GM20000 (cell line): ENCODE data around the gene TMEM165.

Experiments used
- DNase-seq: peaks from one replicate; pipeline ENCODE4 v3.0.0; 2012; ENCODE audit warnings: low spot score
- CTCF ChIP-seq: IDR thresholded peaks from 2 replicates; pipeline ENCODE4 v1.5.1; 2012; ENCODE audit warnings: mild to moderate bottlenecking, control low read depth; ENCODE audit errors: extremely low read depth, missing control alignments

Gene TMEM165

GRCh38 chr4:55397520-55398321 lies 2.0 kb downstream of the TMEM165 start:
- no peak for TF ChIP-seq CTCF
- no peak for DNase-seq

DNA sequence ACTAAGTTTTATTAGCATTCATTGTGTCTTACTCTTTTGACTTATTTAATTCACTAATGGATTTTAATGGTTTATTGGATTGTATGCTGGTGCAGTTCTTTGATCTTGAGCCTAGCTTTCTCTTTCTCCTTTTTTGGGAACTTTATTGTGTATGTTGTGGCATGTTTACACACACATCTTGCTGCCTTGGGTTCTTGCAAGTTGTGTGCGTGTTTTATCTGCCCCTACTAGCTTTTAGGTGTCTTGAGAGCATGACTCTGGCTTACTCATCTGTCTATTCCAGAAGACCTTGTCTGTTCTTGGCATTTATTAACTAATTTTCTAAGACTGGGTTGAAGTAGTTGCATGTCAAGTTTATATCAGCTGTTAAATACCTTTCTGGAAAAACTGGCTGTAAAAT lies 2.7 kb downstream of the TMEM165 start:
- no peak for TF ChIP-seq CTCF
- DNase-seq: no peak

- no peak for DNase-seq
- TF ChIP-seq CTCF: no peak
Observed at GRCh38 chr4:55398966-55399365, 3.2 kb downstream of the TMEM165 start.

GRCh38 chr4:55399581-55399980 lies 3.8 kb downstream of the TMEM165 start:
- DNase-seq: no peak
- TF ChIP-seq CTCF: no peak

GRCh38 chr4:55405073-55405472 lies 9.3 kb downstream of the TMEM165 start:
- no peak for TF ChIP-seq CTCF
- DNase-seq: no peak

DNA sequence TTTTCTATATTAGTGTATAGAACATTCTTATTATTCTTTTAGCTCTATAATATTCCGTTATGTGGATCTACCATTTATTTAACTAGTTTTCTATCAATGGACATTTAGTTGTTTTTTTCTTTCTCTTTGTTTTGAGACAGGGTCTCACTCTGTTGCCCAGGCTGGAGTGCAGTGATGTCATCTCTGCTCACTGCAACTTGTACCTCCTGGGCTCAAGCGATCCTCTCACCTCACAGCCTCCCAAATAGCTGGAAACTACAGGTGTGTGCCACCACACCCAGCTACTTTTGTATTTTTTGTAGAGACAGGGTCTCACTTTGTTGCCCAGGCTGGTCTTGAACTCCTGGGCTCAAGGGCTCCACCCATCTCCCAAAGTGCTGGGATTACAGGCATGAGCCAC lies 10.8 kb downstream of the TMEM165 start:
- TF ChIP-seq CTCF: no peak
- DNase-seq: no peak

DNA sequence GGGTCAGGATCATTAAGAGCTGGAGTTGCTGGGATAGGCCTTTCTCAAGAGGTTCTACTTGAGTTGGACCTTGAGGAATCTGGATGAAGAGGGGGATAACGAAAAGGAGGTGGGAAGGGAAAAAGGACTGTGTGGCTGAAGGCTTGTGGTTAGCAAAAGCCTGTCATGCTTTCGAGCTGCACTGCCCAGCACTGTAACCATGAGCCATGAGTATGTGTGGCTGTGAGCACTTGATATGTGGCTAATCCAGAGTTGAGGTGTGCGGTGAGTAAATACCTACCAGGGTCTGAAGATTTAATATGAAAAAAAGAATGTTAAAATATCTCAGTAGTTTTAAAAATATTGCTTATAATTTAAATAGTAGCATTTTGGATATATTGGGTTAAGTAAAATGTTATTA lies 11.4 kb downstream of the TMEM165 start:
- DNase-seq: no peak
- TF ChIP-seq CTCF: no peak
